OCI-LY7 (cell line): ENCODE data around the gene ZNF333. TPM values are rescaled to one million over a fixed set of nuclear protein-coding genes. Genes with fewer than 3 reads are reported as not detected.

ENCODE experiments used
- BruUV-seq: library from RNA; stranded (reverse); fragments of 400-500 nt; replicated peaks from 2 replicates; lab custom pipeline; 2021; lab: Mats Ljungman, UMichigan
- CTCF ChIA-PET: fragments of 300-600 bp; sonication (Branson Sonifier 250); formaldehyde crosslinking; loops from one replicate; lab custom pipeline; 2022; ENCODE audit warnings: antibody characterized with exemption; ENCODE audit not compliant: unreplicated experiment; lab: Charles Lee
- POLR2A ChIA-PET: fragments of 300-600 bp; sonication (Branson Sonifier 250); formaldehyde crosslinking; loops from one replicate; lab custom pipeline; 2022; ENCODE audit warnings: antibody characterized with exemption; lab: Charles Lee
- DNase-seq: peaks from one replicate; pipeline ENCODE4 v3.0.0-alpha.2; 2015; ENCODE audit warnings: low spot score
- H2AFZ ChIP-seq: fragments of 200-600 bp; sonication (generic), shearing (Covaris generic); 2 replicates; pipeline ENCODE4 v1.6.1; 2014; ENCODE audit warnings: mild to moderate bottlenecking, antibody characterized with exemption, low read length, moderate library complexity
- H3K27ac ChIP-seq: fragments of 200-600 bp; sonication (generic); 2 replicates; pipeline ENCODE4 v1.5.1; 2014; ENCODE audit warnings: mixed run types, low read depth, mild to moderate bottlenecking, moderate library complexity, low read length, inconsistent platforms; ENCODE audit not compliant: poor library complexity, severe bottlenecking
- H3K36me3 ChIP-seq: fragments of 200-600 bp; sonication (generic); 2 replicates; pipeline ENCODE4 v1.6.1; 2014; ENCODE audit warnings: mild to moderate bottlenecking, antibody characterized with exemption, low read length, moderate library complexity, mixed read lengths; ENCODE audit not compliant: insufficient read depth
- H3K4me1 ChIP-seq: fragments of 200-600 bp; sonication (generic); 2 replicates; pipeline ENCODE4 v1.5.1; 2014; ENCODE audit warnings: mild to moderate bottlenecking, low read length; ENCODE audit not compliant: insufficient read depth, poor library complexity, severe bottlenecking
- H3K4me2 ChIP-seq: fragments of 200-600 bp; sonication (generic); 2 replicates; pipeline ENCODE4 v1.6.1; 2014; ENCODE audit warnings: mild to moderate bottlenecking, low read length
- H3K4me3 ChIP-seq: fragments of 200-600 bp; sonication (generic); 2 replicates; pipeline ENCODE4 v1.5.1; 2014; ENCODE audit warnings: mild to moderate bottlenecking, low read depth, low read length; ENCODE audit not compliant: poor library complexity, severe bottlenecking
- H3K79me2 ChIP-seq: fragments of 200-600 bp; sonication (generic); 2 replicates; pipeline ENCODE4 v1.6.1; 2016; ENCODE audit warnings: low read depth, mild to moderate bottlenecking, low read length, moderate library complexity, mixed read lengths; ENCODE audit not compliant: insufficient read depth
- H3K9me2 ChIP-seq: fragments of 200-600 bp; sonication (generic); 2 replicates; pipeline ENCODE4 v1.6.1; 2016; ENCODE audit warnings: mild to moderate bottlenecking, low read length, mixed read lengths; ENCODE audit not compliant: insufficient read depth
- H3K9me3 ChIP-seq: fragments of 200-600 bp; sonication (generic); 2 replicates; pipeline ENCODE4 v1.6.1; 2014; ENCODE audit warnings: mild to moderate bottlenecking, mixed run types, low read length, mixed read lengths
- H4K20me1 ChIP-seq: fragments of 200-600 bp; sonication (generic); 2 replicates; pipeline ENCODE4 v1.6.1; 2014; ENCODE audit warnings: mild to moderate bottlenecking, antibody characterized with exemption, low read length, moderate library complexity, mixed read lengths; ENCODE audit not compliant: insufficient read depth
- CTCF ChIP-seq: fragments of 200-600 bp; sonication (generic); conservative IDR thresholded peaks from 2 replicates; pipeline ENCODE4 v1.5.1; 2014; ENCODE audit warnings: mild to moderate bottlenecking, antibody characterized with exemption, low read length, moderate library complexity, mixed read lengths
- EZH2phosphoT487 ChIP-seq: fragments of 200-600 bp; sonication (generic); IDR thresholded peaks from 2 replicates; pipeline ENCODE4 v1.6.1; 2018; ENCODE audit warnings: low read depth, borderline replicate concordance, mild to moderate bottlenecking, mixed run types, antibody characterized with exemption, low read length, moderate library complexity, mixed read lengths
- intact Hi-C: fragments of 100-400 bp; cut with micrococcal nuclease; formaldehyde crosslinking; loops from one replicate; pipeline ENCODE4 v1.10.0; 2022; ENCODE audit not compliant: unreplicated experiment
- total RNA-seq, 2 experiments: library from RNA; depleted of rRNA in 1 of 2; stranded (reverse); fragments of >200 nt in 1 of 2; shearing (Covaris generic) in 1 of 2; gene quantifications; 2 replicates each; pipeline ENCODE4 v1.2.3, GENCODE V29; 2014 to 2022

The ZNF333 gene
- total RNA-seq, 2 experiments from 2014 or later: 25.0 to 26.1 TPM

- BruUV-seq: no TSS peak
Observed at GRCh38 chr19:14735915-14736314, 46.1 kb downstream of the ZNF333 start.

GRCh38 chr19:14746886-14747285 is 57.0 kb downstream of the ZNF333 start:
- H3K9me3 ChIP-seq: no peaks in the 10 kb centered on the region
- CTCF ChIA-PET: no interaction called here
- H3K36me3 ChIP-seq: no peaks in the 10 kb centered on the region
- no peaks in the 10 kb centered on the region for H3K9me2 ChIP-seq
- POLR2A ChIA-PET: no interaction called here
- intact Hi-C loops: no loop called here
- no peak overlapping the region for H3K4me2 ChIP-seq
- H3K79me2 ChIP-seq: no peaks in the 10 kb centered on the region
- no peaks in the 10 kb centered on the region for H3K4me1 ChIP-seq
- no peak for TF ChIP-seq CTCF
- TF ChIP-seq EZH2phosphoT487: no peak
- no TSS peak for BruUV-seq
- H3K4me3 ChIP-seq: no peak overlapping the region
- no peak for DNase-seq
- no peak overlapping the region for H3K27ac ChIP-seq
- H4K20me1 ChIP-seq: no peaks in the 10 kb centered on the region
- H2AFZ ChIP-seq: no peak overlapping the region

More at GRCh38 chr19:14735915-14736314, 46.1 kb downstream of the ZNF333 start:
- Histone ChIP-seq H3K4me1 (no peaks in the 10 kb centered on the region), H3K27ac (no peak overlapping the region), H3K36me3 (no peaks in the 10 kb centered on the region), H3K9me2 (no peaks in the 10 kb centered on the region), H3K4me2 (no peak overlapping the region), H3K9me3 (no peaks in the 10 kb centered on the region), H2AFZ (no peak overlapping the region), H3K4me3 (no peak overlapping the region), H4K20me1 (no peaks in the 10 kb centered on the region), H3K79me2 (no peaks in the 10 kb centered on the region)
- ChIA-PET CTCF (no interaction called here), POLR2A (no interaction called here)
- no peak for TF ChIP-seq CTCF
- no peak for TF ChIP-seq EZH2phosphoT487
- intact Hi-C loops: no loop called here
- DNase-seq: no peak

GRCh38 chr19:14748601-14749000 is 58.8 kb downstream of the ZNF333 start:
- intact Hi-C loops: no loop called here
- no peaks in the 10 kb centered on the region for H3K36me3 ChIP-seq
- CTCF ChIA-PET: no interaction called here
- H3K9me3 ChIP-seq: no peaks in the 10 kb centered on the region
- no peaks in the 10 kb centered on the region for H4K20me1 ChIP-seq
- H3K9me2 ChIP-seq: no peaks in the 10 kb centered on the region
- H3K4me2 ChIP-seq: no peak overlapping the region
- H2AFZ ChIP-seq: no peak overlapping the region
- H3K79me2 ChIP-seq: no peaks in the 10 kb centered on the region
- no peak overlapping the region for H3K4me3 ChIP-seq
- TF ChIP-seq EZH2phosphoT487 (no peak), CTCF (no peak)
- no TSS peak for BruUV-seq
- H3K4me1 ChIP-seq: no peaks in the 10 kb centered on the region
- DNase-seq: no peak
- POLR2A ChIA-PET: no interaction called here
- no peak overlapping the region for H3K27ac ChIP-seq
